Measurements from ENCODE around the gene HNRNPUL1.

GRCh38 chr19:41307954-41308449 lies 43.8 kb downstream of the HNRNPUL1 start:
- no peak for TF ChIP-seq PKNOX1 (IDR thresholded peaks at IDR 0.05)
- TF ChIP-seq ELF4 (IDR thresholded peaks at IDR 0.05), result no peak
- no peak for TF ChIP-seq ARNT (IDR thresholded peaks at IDR 0.05)
- no peak for TF ChIP-seq TARDBP (IDR thresholded peaks at IDR 0.05)
- TF ChIP-seq FOXM1 (IDR thresholded peaks at IDR 0.05; ENCODE audit: borderline replicate concordance), result no peak
- no peak for TF ChIP-seq CTBP1 (IDR thresholded peaks at IDR 0.05; ENCODE audit: borderline replicate concordance)
- TF ChIP-seq FOXK2 (IDR thresholded peaks at IDR 0.05), result no peak
- TF ChIP-seq SP1 (IDR thresholded peaks at IDR 0.05), result no peak
- TF ChIP-seq BHLHE40 (IDR thresholded peaks at IDR 0.05; ENCODE audit: borderline replicate concordance), result no peak
- TF ChIP-seq FOXA1 (IDR thresholded peaks at IDR 0.05), result no peak
- TF ChIP-seq L3MBTL2 (conservative IDR thresholded peaks at IDR 0.05), result no peak
- TF ChIP-seq SUZ12 (IDR thresholded peaks at IDR 0.05), result no peak

All from HEK293T (cell line).